CD4-positive, alpha-beta T cell treated with Interleukin-17A for 4 hours (primary cell): ENCODE data around the gene SLC10A4.
"Not testable (repeated sequence)": the region's sequence is repeated elsewhere in the genome, so short reads cannot be mapped to it uniquely, and the experiment has no call there.

ENCODE experiments used
- DNase-seq: peaks from one replicate; pipeline ENCODE4 v3.0.0-alpha.2; 2020; ENCODE audit warnings: mixed read lengths

The SLC10A4 gene

GRCh38 chr4:48483006-48483776 lies at the start of gene SLC10A4:
TSS of gene SLC10A4 (plus strand) at chr4:48483343. CDS start at chr4:48483562, 219 bp downstream.
- peak; percentile 12 for DNase-seq

GRCh38 chr4:48436318-48436717 lies 46.8 kb upstream of the SLC10A4 start:
- DNase-seq, result no peak

- no peak for DNase-seq
Observed at GRCh38 chr4:48439988-48440387, 43.2 kb upstream of the SLC10A4 start.

- DNase-seq, result not testable (repeated sequence)
Observed at GRCh38 chr4:48440914-48441313, 42.2 kb upstream of the SLC10A4 start.

- DNase-seq, result no peak
Observed at GRCh38 chr4:48445704-48446103, 37.4 kb upstream of the SLC10A4 start.

GRCh38 chr4:48446642-48447041 lies 36.5 kb upstream of the SLC10A4 start:
- no peak for DNase-seq

GRCh38 chr4:48449151-48449550 lies 34.0 kb upstream of the SLC10A4 start:
- no peak for DNase-seq

- DNase-seq, result no peak
Observed at GRCh38 chr4:48450740-48451139, 32.4 kb upstream of the SLC10A4 start.

- DNase-seq, result not testable (repeated sequence)
Observed at GRCh38 chr4:48451656-48452055, 31.5 kb upstream of the SLC10A4 start.

- DNase-seq, result no peak
Observed at GRCh38 chr4:48454591-48454990, 28.6 kb upstream of the SLC10A4 start.

- no peak for DNase-seq
Observed at GRCh38 chr4:48461000-48461399, 22.1 kb upstream of the SLC10A4 start.

GRCh38 chr4:48462363-48462762 lies 20.8 kb upstream of the SLC10A4 start:
- no peak for DNase-seq

GRCh38 chr4:48467442-48467841 lies 15.7 kb upstream of the SLC10A4 start:
- no peak for DNase-seq

- DNase-seq, result no peak
Observed at GRCh38 chr4:48467891-48468290, 15.3 kb upstream of the SLC10A4 start.

GRCh38 chr4:48470137-48470536 lies 13.0 kb upstream of the SLC10A4 start:
- no peak for DNase-seq

GRCh38 chr4:48470570-48470969 lies 12.6 kb upstream of the SLC10A4 start:
- no peak for DNase-seq

- no peak for DNase-seq
Observed at GRCh38 chr4:48472794-48473193, 10.3 kb upstream of the SLC10A4 start.

GRCh38 chr4:48475770-48476169 lies 7.4 kb upstream of the SLC10A4 start:
- no peak for DNase-seq

- no peak for DNase-seq
Observed at GRCh38 chr4:48478273-48478672, 4.9 kb upstream of the SLC10A4 start.

- DNase-seq, result no peak
Observed at GRCh38 chr4:48481581-48481980, 1.6 kb upstream of the SLC10A4 start.

GRCh38 chr4:48483777-48484493 lies 792 bp downstream of the SLC10A4 start:
- DNase-seq, result peak; percentile 15

- no peak for DNase-seq
Observed at GRCh38 chr4:48484494-48485168, 1.5 kb downstream of the SLC10A4 start.

GRCh38 chr4:48489683-48490011 lies 6.5 kb downstream of the SLC10A4 start:
- DNase-seq, result no peak
